DOHH2 (cell line): ENCODE data around the gene DSCAM.

Source experiments
- H3F3A ChIP-seq: fragments of 200-600 bp; sonication (generic), shearing (Covaris generic); 2 replicates; pipeline ENCODE4 v1.6.0; 2016; ENCODE audit warnings: antibody characterized with exemption, mild to moderate bottlenecking; ENCODE audit not compliant: control insufficient read depth, insufficient read depth
- H3K27ac ChIP-seq: fragments of 200-600 bp; sonication (generic); 2 replicates; pipeline ENCODE4 v1.5.1; 2014; ENCODE audit warnings: low read depth, mild to moderate bottlenecking, low read length, moderate library complexity
- H3K27me3 ChIP-seq: fragments of 200-600 bp; sonication (generic); 2 replicates; pipeline ENCODE4 v1.6.1; 2014; ENCODE audit warnings: mild to moderate bottlenecking, low read length, mixed read lengths; ENCODE audit not compliant: control insufficient read depth
- H3K36me3 ChIP-seq: fragments of 200-600 bp; sonication (generic); 2 replicates; pipeline ENCODE4 v1.6.1; 2014; ENCODE audit warnings: mild to moderate bottlenecking, low read length, moderate library complexity, mixed read lengths; ENCODE audit not compliant: control insufficient read depth
- H3K4me1 ChIP-seq: fragments of 200-600 bp; sonication (generic); 2 replicates; pipeline ENCODE4 v1.6.1; 2014; ENCODE audit warnings: mild to moderate bottlenecking, low read length, mixed read lengths; ENCODE audit not compliant: control insufficient read depth
- H3K4me2 ChIP-seq: fragments of 200-600 bp; sonication (generic); 2 replicates; pipeline ENCODE4 v1.6.0; 2014; ENCODE audit warnings: mild to moderate bottlenecking, low read length, moderate library complexity
- H3K4me3 ChIP-seq: fragments of 200-600 bp; sonication (generic); 2 replicates; pipeline ENCODE4 v1.5.1; 2014; ENCODE audit warnings: mild to moderate bottlenecking, low read length, mixed read lengths
- H3K79me2 ChIP-seq: fragments of 200-600 bp; sonication (generic); 2 replicates; pipeline ENCODE4 v1.6.1; 2014; ENCODE audit warnings: mild to moderate bottlenecking, low read length, mixed read lengths; ENCODE audit not compliant: control insufficient read depth
- H3K9me2 ChIP-seq: fragments of 200-600 bp; sonication (generic); replicated peaks from 2 replicates; pipeline ENCODE4 v1.6.1; 2014; ENCODE audit warnings: mild to moderate bottlenecking, low read length, mixed read lengths; ENCODE audit not compliant: control insufficient read depth
- H3K9me3 ChIP-seq: fragments of 200-600 bp; sonication (generic); 2 replicates; pipeline ENCODE4 v1.6.1; 2014; ENCODE audit warnings: antibody characterized with exemption, low read length, mixed read lengths; ENCODE audit not compliant: control insufficient read depth, insufficient read depth
- H4K20me1 ChIP-seq: fragments of 200-600 bp; sonication (generic); 2 replicates; pipeline ENCODE4 v1.6.0; 2014; ENCODE audit warnings: low read depth, mild to moderate bottlenecking, antibody characterized with exemption, low read length, moderate library complexity; ENCODE audit not compliant: control insufficient read depth, insufficient read depth
- EZH2phosphoT487 ChIP-seq: fragments of 200-600 bp; sonication (generic); IDR thresholded peaks from 2 replicates; pipeline ENCODE4 v1.6.1; 2017; ENCODE audit warnings: borderline replicate concordance, mild to moderate bottlenecking, antibody characterized with exemption, low read length, moderate library complexity, mixed read lengths
- TF ChIP-seq, protein P1 (sequence below): fragments of 200-600 bp; sonication (generic); IDR thresholded peaks from one replicate; pipeline ENCODE4 v1.5.1; 2014; ENCODE audit warnings: antibody characterized with exemption, mild to moderate bottlenecking, low read depth, low read length; ENCODE audit not compliant: poor library complexity, severe bottlenecking

Gene DSCAM

DNA sequence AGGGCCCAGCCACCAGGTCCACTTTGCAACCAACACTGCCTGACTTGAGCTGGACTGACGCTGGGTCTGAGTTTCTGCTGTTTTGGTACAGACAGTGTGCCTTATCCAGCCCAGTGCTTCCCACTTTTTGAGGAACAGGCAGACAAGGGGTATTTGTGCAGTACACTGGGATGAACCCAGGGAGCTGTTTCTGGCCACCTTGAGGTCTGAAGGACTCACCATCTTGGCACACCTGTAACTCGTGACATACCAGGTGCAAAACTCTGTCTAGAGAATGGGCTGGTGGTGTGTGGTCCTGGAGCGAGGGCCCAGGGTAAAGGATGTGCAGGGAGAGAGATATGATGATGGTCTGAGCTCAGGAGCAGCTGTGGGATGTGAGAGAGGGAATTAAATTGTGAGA, 831.1 kb downstream of the DSCAM start:
- Histone ChIP-seq H4K20me1 (no peaks in the 10 kb centered on the region), H3K36me3 (no peaks in the 10 kb centered on the region), H3K4me1 (no peaks in the 10 kb centered on the region), H3K9me3 (peaks cover 4% of the 10 kb centered on the region; the same call in 1 of the 2 replicates), H3K27me3 (no peaks in the 10 kb centered on the region), H3K4me3 (no peak overlapping the region), H3K4me2 (no peak overlapping the region), H3K27ac (no peak overlapping the region), H3F3A (no peaks in the 10 kb centered on the region), H3K9me2 (no peaks in the 10 kb centered on the region), H3K79me2 (no peaks in the 10 kb centered on the region)
- no peak for TF ChIP-seq EZH2phosphoT487
- TF ChIP-seq, protein P1, sequence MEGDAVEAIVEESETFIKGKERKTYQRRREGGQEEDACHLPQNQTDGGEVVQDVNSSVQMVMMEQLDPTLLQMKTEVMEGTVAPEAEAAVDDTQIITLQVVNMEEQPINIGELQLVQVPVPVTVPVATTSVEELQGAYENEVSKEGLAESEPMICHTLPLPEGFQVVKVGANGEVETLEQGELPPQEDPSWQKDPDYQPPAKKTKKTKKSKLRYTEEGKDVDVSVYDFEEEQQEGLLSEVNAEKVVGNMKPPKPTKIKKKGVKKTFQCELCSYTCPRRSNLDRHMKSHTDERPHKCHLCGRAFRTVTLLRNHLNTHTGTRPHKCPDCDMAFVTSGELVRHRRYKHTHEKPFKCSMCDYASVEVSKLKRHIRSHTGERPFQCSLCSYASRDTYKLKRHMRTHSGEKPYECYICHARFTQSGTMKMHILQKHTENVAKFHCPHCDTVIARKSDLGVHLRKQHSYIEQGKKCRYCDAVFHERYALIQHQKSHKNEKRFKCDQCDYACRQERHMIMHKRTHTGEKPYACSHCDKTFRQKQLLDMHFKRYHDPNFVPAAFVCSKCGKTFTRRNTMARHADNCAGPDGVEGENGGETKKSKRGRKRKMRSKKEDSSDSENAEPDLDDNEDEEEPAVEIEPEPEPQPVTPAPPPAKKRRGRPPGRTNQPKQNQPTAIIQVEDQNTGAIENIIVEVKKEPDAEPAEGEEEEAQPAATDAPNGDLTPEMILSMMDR = no peak

DNA sequence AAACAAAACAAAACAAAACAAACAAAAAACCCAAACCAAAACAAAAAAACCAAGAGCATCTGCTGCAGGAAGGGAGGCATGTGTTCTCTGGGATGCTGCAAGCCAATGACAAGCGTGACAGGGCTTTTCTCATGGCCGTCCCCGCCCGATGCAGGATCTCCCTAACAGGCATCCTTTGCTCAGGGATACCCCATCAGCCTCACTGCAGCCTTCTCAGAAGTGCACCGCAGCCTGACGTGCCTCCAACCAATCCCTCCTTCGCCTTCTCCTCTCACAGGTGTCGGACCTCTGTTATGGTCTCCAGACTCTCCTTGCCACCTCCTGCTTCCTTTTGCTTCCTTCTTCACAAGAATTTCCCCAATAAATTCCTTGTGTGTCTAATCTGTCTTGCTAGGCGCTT, 832.6 kb downstream of the DSCAM start:
- Histone ChIP-seq H3K9me2 (no peaks in the 10 kb centered on the region), H3K27me3 (no peaks in the 10 kb centered on the region), H3K9me3 (peaks cover 4% of the 10 kb centered on the region; the same call in 1 of the 2 replicates), H3K79me2 (no peaks in the 10 kb centered on the region), H3F3A (no peaks in the 10 kb centered on the region), H3K4me2 (no peak overlapping the region), H3K27ac (no peak overlapping the region), H4K20me1 (no peaks in the 10 kb centered on the region), H3K4me3 (no peak overlapping the region), H3K36me3 (no peaks in the 10 kb centered on the region), H3K4me1 (no peaks in the 10 kb centered on the region)
- no peak for TF ChIP-seq EZH2phosphoT487
- TF ChIP-seq, protein P1 = no peak

DNA sequence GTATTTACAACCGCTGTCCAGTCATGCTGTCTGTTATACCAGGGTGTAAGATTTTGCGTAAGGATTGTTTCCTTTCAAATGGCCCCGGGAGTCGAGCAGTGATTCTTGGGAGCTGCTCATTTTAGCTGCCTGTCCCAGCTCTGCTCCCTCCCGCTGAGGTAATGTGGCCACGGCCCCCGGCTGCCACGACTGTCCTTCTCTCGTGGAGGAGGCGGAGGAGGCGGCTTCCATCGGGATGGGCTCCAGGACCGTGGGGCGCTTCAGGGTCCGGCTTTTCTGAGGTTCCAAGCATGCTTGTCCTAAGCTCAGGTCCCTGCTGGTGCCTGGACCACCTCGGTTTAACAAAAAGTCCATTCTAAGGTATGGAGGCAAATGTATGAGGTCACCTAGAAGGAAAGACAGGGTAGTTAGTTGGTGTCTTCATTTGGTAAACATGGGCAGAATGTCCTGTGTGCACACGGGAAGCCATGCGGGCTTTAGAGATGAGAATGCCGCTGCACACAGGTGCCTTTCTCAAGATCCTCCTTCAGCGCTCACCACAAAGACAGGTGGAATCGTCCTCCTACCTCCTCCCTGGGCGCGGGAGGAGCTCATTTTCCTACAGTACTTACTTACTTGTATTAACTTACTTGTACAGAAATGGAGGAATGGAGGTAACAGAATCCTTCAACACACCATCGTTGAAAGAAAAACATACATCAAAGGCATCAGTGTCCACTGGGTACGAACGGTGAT, 833.8 kb downstream of the DSCAM start:
- Histone ChIP-seq H4K20me1 (no peaks in the 10 kb centered on the region), H3K27me3 (no peaks in the 10 kb centered on the region), H3K9me3 (no peaks in the 10 kb centered on the region), H3F3A (no peaks in the 10 kb centered on the region), H3K9me2 (no peaks in the 10 kb centered on the region), H3K4me2 (no peak overlapping the region), H3K4me1 (no peaks in the 10 kb centered on the region), H3K36me3 (no peaks in the 10 kb centered on the region), H3K4me3 (no peak overlapping the region), H3K27ac (no peak overlapping the region), H3K79me2 (no peaks in the 10 kb centered on the region)
- TF ChIP-seq EZH2phosphoT487 = no peak
- TF ChIP-seq, protein P1 = no peak
